A549 (cell line): ENCODE results near the gene MAN1C1. TPM values are rescaled to one million over a fixed set of nuclear protein-coding genes. Genes with fewer than 3 reads are reported as not detected.

Experiments used
- ATAC-seq, 2 experiments: fragments of 200-7000 bp in 1 of 2; fragments of >200 bp in 1 of 2; cut with Nextera tagmentation in 1 of 2; cut with Tn5 transposase in 1 of 2; 3 replicates each; pipeline versions ENCODE4 v1.8.0 to v1.9.1; 2018 to 2020; ENCODE audit warnings: mild to moderate bottlenecking in 1 of 2, moderate library complexity in 1 of 2
- CTCF ChIA-PET: fragments of 300-600 bp; sonication (Branson Sonifier 250); formaldehyde crosslinking; extraction: SDS; loops from one replicate; lab custom pipeline; 2021; ENCODE audit warnings: antibody characterized with exemption, inconsistent platforms; lab: Yijun Ruan, JAX
- POLR2A ChIA-PET: fragments of 350-600 bp; formaldehyde crosslinking; extraction: SDS; loops from one replicate; lab custom pipeline; 2021; ENCODE audit warnings: antibody characterized with exemption, inconsistent platforms; lab: Yijun Ruan, JAX
- DNase-seq, 2 experiments: peaks; one replicate each; pipeline versions ENCODE4 v3.0.0 to v3.0.0-alpha.2; 2011 to 2016; ENCODE audit warnings: low read depth in 1 of 2, low spot score in 1 of 2
- FAIRE-seq: peaks from 2 replicates; lab custom pipeline; 2011; peaks lifted over from hg19 to GRCh38; lab: Jason Lieb, UNC
- H3K27ac ChIP-seq, 2 experiments: fragments of >200 bp; sonication (Bioruptor Twin); formaldehyde crosslinking; 3 replicates each; pipeline ENCODE4 v1.5.1; 2016 to 2017
- H3K4me1 ChIP-seq: fragments of >200 bp; sonication (Bioruptor Twin); formaldehyde crosslinking; 3 replicates; pipeline ENCODE4 v1.6.1; 2016
- H3K4me2 ChIP-seq: fragments of >200 bp; sonication (Bioruptor Twin); formaldehyde crosslinking; 3 replicates; pipeline ENCODE4 v1.6.1; 2016
- H3K4me3 ChIP-seq: fragments of >200 bp; sonication (Bioruptor Twin); formaldehyde crosslinking; 3 replicates; pipeline ENCODE4 v1.5.1; 2016
- H3K9me3 ChIP-seq: fragments of >200 bp; sonication (Bioruptor Twin); formaldehyde crosslinking; 3 replicates; pipeline ENCODE4 v1.6.1; 2016
- CEBPB ChIP-seq, 2 experiments: fragments of >200 bp in 1 of 2; sonication (Bioruptor Twin) in 1 of 2; formaldehyde crosslinking in 1 of 2; IDR thresholded peaks; 2 replicates each; pipeline ENCODE4 v1.6.1; 2012 to 2016
- EHF ChIP-seq: fragments of 250-450 bp; sonication (Bioruptor Pico); IDR thresholded peaks from 2 replicates; pipeline ENCODE4 v1.5.0; 2020; ENCODE audit warnings: mild to moderate bottlenecking
- ESRRA ChIP-seq: fragments of 150-350 bp; IDR thresholded peaks from 2 replicates; pipeline ENCODE4 v1.6.1; 2014; ENCODE audit warnings: mild to moderate bottlenecking, low read length, borderline replicate concordance
- FOSL2 ChIP-seq, 2 experiments: fragments of 450-650 bp in 1 of 2; fragments of >200 bp in 1 of 2; sonication (Bioruptor Twin) in 1 of 2; formaldehyde crosslinking; IDR thresholded peaks; 2 replicates each; pipeline versions ENCODE4 v1.5.0 to v1.6.1; 2016 to 2020; ENCODE audit warnings: mild to moderate bottlenecking in 1 of 2, moderate library complexity in 1 of 2
- FOXS1 ChIP-seq: fragments of 250-450 bp; sonication (Bioruptor Pico); IDR thresholded peaks from 2 replicates; pipeline ENCODE4 v1.5.0; 2020; ENCODE audit warnings: mild to moderate bottlenecking, moderate library complexity
- HOXA7 ChIP-seq: fragments of 250-450 bp; sonication (Bioruptor Pico); IDR thresholded peaks from 2 replicates; pipeline ENCODE4 v1.5.0; 2020; ENCODE audit warnings: mild to moderate bottlenecking, moderate library complexity
- JUNB ChIP-seq: fragments of >200 bp; sonication (Bioruptor Twin); formaldehyde crosslinking; IDR thresholded peaks from 2 replicates; pipeline ENCODE4 v1.6.1; 2016
- MYC ChIP-seq: IDR thresholded peaks from 2 replicates; pipeline ENCODE4 v1.6.1; 2012; ENCODE audit warnings: mild to moderate bottlenecking, inconsistent platforms, low read length, improper control_type of control experiment, borderline replicate concordance
- NFE2L2 ChIP-seq: fragments of 150-350 bp; conservative IDR thresholded peaks from 2 replicates; pipeline ENCODE4 v1.6.1; 2014; ENCODE audit warnings: low read length
- NR3C1 ChIP-seq: fragments of >200 bp; sonication (Bioruptor Twin); formaldehyde crosslinking; IDR thresholded peaks from 3 replicates; pipeline ENCODE4 v1.6.1; 2017
- POLR2A ChIP-seq: IDR thresholded peaks from 2 replicates; pipeline ENCODE4 v1.6.1; 2012; ENCODE audit warnings: mild to moderate bottlenecking, low read length
- RAD21 ChIP-seq, 2 experiments: fragments of >200 bp in 1 of 2; sonication (Bioruptor Twin) in 1 of 2; formaldehyde crosslinking in 1 of 2; IDR thresholded peaks in 1 of 2; conservative IDR thresholded peaks in 1 of 2; 2 replicates in 1 of 2; 3 replicates in 1 of 2; pipeline ENCODE4 v1.6.1; 2012 to 2018; ENCODE audit warnings: inconsistent platforms in 1 of 2
- RARB ChIP-seq: fragments of 250-450 bp; sonication (Bioruptor Pico); IDR thresholded peaks from 2 replicates; pipeline ENCODE4 v1.8.0; 2021; ENCODE audit warnings: mild to moderate bottlenecking, moderate library complexity
- RFX5 ChIP-seq: fragments of 450-650 bp; IDR thresholded peaks from 2 replicates; pipeline ENCODE4 v1.7.1; 2014; ENCODE audit warnings: antibody characterized with exemption, mild to moderate bottlenecking, moderate library complexity
- SMC3 ChIP-seq: fragments of >200 bp; sonication (Bioruptor Twin); formaldehyde crosslinking; IDR thresholded peaks from 3 replicates; pipeline ENCODE4 v1.6.1; 2018; ENCODE audit warnings: inconsistent platforms
- TFCP2L1 ChIP-seq: fragments of 250-450 bp; sonication (Bioruptor Pico); IDR thresholded peaks from 2 replicates; pipeline ENCODE4 v1.5.0; 2021; ENCODE audit warnings: mild to moderate bottlenecking
- TP53 ChIP-seq: fragments of 250-450 bp; sonication (Bioruptor Pico); IDR thresholded peaks from 2 replicates; pipeline ENCODE4 v1.5.0; 2021; ENCODE audit warnings: mild to moderate bottlenecking, moderate library complexity
- ZC3H11A ChIP-seq: fragments of 450-650 bp; IDR thresholded peaks from 2 replicates; pipeline ENCODE4 v1.6.1; 2014; ENCODE audit warnings: antibody characterized with exemption, mild to moderate bottlenecking
- ZFP36 ChIP-seq: fragments of 450-650 bp; IDR thresholded peaks from 2 replicates; pipeline ENCODE4 v1.6.1; 2014; ENCODE audit warnings: borderline replicate concordance; ENCODE audit not compliant: partially characterized antibody
- ZNF302 ChIP-seq: fragments of 250-450 bp; sonication (Bioruptor Pico); IDR thresholded peaks from 2 replicates; pipeline ENCODE4 v1.9.0; 2021; ENCODE audit warnings: inconsistent platforms, mild to moderate bottlenecking, moderate library complexity
- ZSCAN20 ChIP-seq: fragments of 250-450 bp; sonication (Bioruptor Pico); IDR thresholded peaks from 2 replicates; pipeline ENCODE4 v1.8.0; 2022; ENCODE audit warnings: mild to moderate bottlenecking, moderate library complexity
- WGBS: methylation state at CpG from one replicate; pipeline ENCODE4 v1.1.6; 2017; ENCODE audit errors: missing lambda C conversion rate; 5-methylcytosine and 5-hydroxymethylcytosine counted together
- polyA plus RNA-seq, 4 experiments: library from polyadenylated mRNA; depleted of rRNA in 3 of 4; stranded (reverse); fragments of >200 nt; fragmentation: RNase III in 1 of 4; extraction: RNeasy Plus Mini Kit Qiagen cat#74134 plus additional on column Dnase treatment in 1 of 4; gene quantifications; 2 replicates in 3 of 4; 3 replicates in 1 of 4; pipeline ENCODE4 v1.2.3, GENCODE V29; 2011 to 2017
- TF ChIP-seq, protein P1 (sequence below): fragments of 200-600 bp; sonication (generic); IDR thresholded peaks from 2 replicates; pipeline ENCODE4 v1.6.1; 2016; ENCODE audit warnings: antibody characterized with exemption, mild to moderate bottlenecking, moderate library complexity
- TF ChIP-seq, protein P2 (sequence below): fragments of >200 bp; sonication (Bioruptor Twin); formaldehyde crosslinking; IDR thresholded peaks from 3 replicates; pipeline ENCODE4 v1.5.1; 2016

Gene MAN1C1
- polyA plus RNA-seq, 2 of the 4 experiments (the other 2 are of a cell fraction): 0.22 to 0.27 TPM

DNA sequence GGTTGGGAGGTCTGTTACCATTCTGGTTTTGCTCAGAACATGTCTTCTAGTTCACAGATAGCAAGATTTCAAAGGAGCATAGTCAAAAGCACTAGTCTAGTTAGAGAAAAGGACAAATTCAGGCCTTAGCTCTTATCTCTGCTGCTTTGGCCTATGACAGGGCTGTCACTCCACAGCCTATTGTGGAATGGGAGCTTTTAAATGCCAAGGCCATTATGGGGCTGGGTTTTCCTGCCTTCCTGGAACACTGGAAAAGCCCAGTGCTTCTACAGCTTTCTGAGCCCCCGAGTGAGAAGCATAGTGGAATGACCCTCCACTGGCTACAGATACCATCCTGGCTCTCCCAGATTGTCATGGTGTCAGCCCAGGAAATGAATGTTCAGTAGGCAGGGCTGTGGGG is 212.5 kb downstream of the MAN1C1 start:
- Histone ChIP-seq H3K9me3 (no peaks in the 10 kb centered on the region), H3K4me3 (no peak overlapping the region), H3K27ac (no peak overlapping the region), H3K4me1 (0 out of 3 replicates have a peak, but pooled peaks cover 4% of the 10 kb centered on the region), H3K4me2 (no peak overlapping the region)
- CTCF ChIA-PET: interaction anchor here (0.6 to 1.8 kb wide), 3 partner anchors 8 to 76 kb away, joined by 3 to 4 read pairs (median 3); partner anchors contain the start of gene MTFR1L
- no peak for DNase-seq
- 89% methylated on average over 1 of the region's 1 CpG for WGBS
- POLR2A ChIA-PET: interaction anchor here (0.5 kb wide), 1 partner anchor 306 kb away, joined by 3 read pairs; no protein-coding TSS in a partner anchor
- no peak for ATAC-seq
- TF ChIP-seq TFCP2L1 (CRISPR knock-in tag): no peak
- TF ChIP-seq, protein P1, sequence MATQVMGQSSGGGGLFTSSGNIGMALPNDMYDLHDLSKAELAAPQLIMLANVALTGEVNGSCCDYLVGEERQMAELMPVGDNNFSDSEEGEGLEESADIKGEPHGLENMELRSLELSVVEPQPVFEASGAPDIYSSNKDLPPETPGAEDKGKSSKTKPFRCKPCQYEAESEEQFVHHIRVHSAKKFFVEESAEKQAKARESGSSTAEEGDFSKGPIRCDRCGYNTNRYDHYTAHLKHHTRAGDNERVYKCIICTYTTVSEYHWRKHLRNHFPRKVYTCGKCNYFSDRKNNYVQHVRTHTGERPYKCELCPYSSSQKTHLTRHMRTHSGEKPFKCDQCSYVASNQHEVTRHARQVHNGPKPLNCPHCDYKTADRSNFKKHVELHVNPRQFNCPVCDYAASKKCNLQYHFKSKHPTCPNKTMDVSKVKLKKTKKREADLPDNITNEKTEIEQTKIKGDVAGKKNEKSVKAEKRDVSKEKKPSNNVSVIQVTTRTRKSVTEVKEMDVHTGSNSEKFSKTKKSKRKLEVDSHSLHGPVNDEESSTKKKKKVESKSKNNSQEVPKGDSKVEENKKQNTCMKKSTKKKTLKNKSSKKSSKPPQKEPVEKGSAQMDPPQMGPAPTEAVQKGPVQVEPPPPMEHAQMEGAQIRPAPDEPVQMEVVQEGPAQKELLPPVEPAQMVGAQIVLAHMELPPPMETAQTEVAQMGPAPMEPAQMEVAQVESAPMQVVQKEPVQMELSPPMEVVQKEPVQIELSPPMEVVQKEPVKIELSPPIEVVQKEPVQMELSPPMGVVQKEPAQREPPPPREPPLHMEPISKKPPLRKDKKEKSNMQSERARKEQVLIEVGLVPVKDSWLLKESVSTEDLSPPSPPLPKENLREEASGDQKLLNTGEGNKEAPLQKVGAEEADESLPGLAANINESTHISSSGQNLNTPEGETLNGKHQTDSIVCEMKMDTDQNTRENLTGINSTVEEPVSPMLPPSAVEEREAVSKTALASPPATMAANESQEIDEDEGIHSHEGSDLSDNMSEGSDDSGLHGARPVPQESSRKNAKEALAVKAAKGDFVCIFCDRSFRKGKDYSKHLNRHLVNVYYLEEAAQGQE: no peak
- no peak for TF ChIP-seq NFE2L2
- TF ChIP-seq RARB (CRISPR knock-in tag): no peak
- TF ChIP-seq POLR2A: no peak
- TF ChIP-seq EHF (CRISPR knock-in tag): no peak
- TF ChIP-seq JUNB: no peak
- TF ChIP-seq MYC: no peak
- no peak for FAIRE-seq

DNA sequence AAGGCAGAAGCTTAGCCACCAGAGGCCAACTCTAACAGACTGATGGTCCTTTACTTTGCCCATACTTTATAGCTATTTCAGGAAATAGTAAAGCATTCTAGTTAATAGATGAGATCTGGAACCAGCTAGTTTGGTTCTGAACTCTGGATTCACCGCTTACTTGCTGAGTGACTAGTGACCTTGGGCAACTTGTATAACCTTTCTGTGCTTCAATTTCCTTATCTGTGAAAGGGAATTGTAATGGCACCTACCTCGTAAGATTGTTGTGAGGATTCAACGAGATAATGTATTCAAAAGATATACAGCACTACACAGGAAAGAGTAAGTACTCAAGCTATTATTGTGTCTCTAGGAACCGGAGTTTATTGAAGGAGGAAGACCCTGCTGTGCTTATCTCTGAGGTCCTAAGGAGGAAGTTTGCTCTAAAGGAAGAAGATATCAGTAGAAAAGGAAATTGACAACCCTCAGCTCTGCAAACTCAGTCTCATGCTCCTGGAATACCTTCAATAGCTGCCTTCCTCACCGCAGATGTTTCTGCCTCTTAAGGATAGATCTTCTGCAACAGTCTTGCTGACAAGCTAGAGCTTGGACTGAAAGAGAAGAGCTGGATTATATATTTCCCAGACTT is 215.1 kb downstream of the MAN1C1 start:
- Histone ChIP-seq H3K9me3 (no peaks in the 10 kb centered on the region), H3K4me2 (no peak overlapping the region), H3K4me1 (no peaks in the 10 kb centered on the region)
- DNase-seq (no peak), FAIRE-seq (no peak)
- ChIA-PET CTCF (interaction anchor here (1.2 to 1.8 kb wide), 4 partner anchors 9 to 64 kb away, joined by 3 to 5 read pairs (median 4); partner anchors contain the start of gene PAQR7), POLR2A (no interaction called here)
- TF ChIP-seq ZSCAN20 (CRISPR knock-in tag) (no peak), TP53 (no peak), FOSL2 (IDR thresholded peaks at IDR 0.05) (no peak), FOSL2 (CRISPR knock-in tag; IDR thresholded peaks at IDR 0.05) (no peak), ZNF302 (no peak), ZFP36 (no peak), NR3C1 (no peak), CEBPB (IDR thresholded peaks at IDR 0.05) (no peak), HOXA7 (CRISPR knock-in tag) (no peak), FOXS1 (CRISPR knock-in tag) (no peak), RFX5 (no peak), ESRRA (no peak), ZC3H11A (no peak), RAD21 (conservative IDR thresholded peaks at IDR 0.05 in 1 of 2, IDR thresholded peaks at IDR 0.05 in 1 of 2) (no peak), SMC3 (no peak)
- TF ChIP-seq, protein P2, sequence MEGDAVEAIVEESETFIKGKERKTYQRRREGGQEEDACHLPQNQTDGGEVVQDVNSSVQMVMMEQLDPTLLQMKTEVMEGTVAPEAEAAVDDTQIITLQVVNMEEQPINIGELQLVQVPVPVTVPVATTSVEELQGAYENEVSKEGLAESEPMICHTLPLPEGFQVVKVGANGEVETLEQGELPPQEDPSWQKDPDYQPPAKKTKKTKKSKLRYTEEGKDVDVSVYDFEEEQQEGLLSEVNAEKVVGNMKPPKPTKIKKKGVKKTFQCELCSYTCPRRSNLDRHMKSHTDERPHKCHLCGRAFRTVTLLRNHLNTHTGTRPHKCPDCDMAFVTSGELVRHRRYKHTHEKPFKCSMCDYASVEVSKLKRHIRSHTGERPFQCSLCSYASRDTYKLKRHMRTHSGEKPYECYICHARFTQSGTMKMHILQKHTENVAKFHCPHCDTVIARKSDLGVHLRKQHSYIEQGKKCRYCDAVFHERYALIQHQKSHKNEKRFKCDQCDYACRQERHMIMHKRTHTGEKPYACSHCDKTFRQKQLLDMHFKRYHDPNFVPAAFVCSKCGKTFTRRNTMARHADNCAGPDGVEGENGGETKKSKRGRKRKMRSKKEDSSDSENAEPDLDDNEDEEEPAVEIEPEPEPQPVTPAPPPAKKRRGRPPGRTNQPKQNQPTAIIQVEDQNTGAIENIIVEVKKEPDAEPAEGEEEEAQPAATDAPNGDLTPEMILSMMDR: no peak
- TF ChIP-seq, all 56 proteins: peak for 0
- 91% methylated on average over 5 of the region's 5 CpGs for WGBS
- H3K4me3 ChIP-seq: no peak overlapping the region
- H3K27ac ChIP-seq: no peak overlapping the region
- no peak for ATAC-seq
